GM12892 (cell line): ENCODE results near the gene ZNF765.

ENCODE experiments used
- POLR2A ChIP-seq: IDR thresholded peaks from 2 replicates; pipeline ENCODE4 v1.6.1; 2011; ENCODE audit warnings: low read depth, low read length, control low read depth
- POLR2AphosphoS5 ChIP-seq: IDR thresholded peaks from 2 replicates; pipeline ENCODE4 v1.6.1; 2011; ENCODE audit warnings: low read depth, low read length, control low read depth
- TAF1 ChIP-seq: IDR thresholded peaks from 2 replicates; pipeline ENCODE4 v1.6.1; 2011; ENCODE audit warnings: low read depth, mild to moderate bottlenecking, control low read depth, low read length, borderline replicate concordance

- TF ChIP-seq POLR2AphosphoS5 (no peak), POLR2A (no peak), TAF1 (no peak)
Measured at GRCh38 chr19:53388904-53389303, 6.0 kb upstream of the ZNF765 start.
